ENCODE data around the gene ELMO1. TPM values are rescaled to one million over a fixed set of nuclear protein-coding genes. Genes with fewer than 3 reads are reported as not detected.

Gene ELMO1
- total RNA-seq, 1 experiment from 2014 or later = 1.1 TPM

DNA sequence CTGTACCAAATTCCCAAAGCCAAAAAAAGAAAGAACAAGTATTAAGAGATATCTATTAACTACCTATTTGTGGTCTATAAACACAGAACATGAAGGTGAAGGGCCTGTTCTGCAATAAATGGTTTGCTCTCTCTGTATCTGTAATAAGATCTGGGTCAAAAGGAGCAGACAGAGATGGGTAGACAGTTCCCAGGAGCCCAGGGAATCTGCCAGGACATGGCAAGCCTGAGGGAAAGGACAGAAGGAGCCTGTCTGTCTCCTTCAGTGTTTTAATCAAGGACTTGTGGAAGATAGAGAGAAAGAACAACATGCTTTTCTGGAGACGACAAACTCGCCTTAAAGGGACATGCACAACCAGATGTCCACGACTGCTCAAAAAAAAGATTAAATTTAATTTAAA lies 165.7 kb downstream of the ELMO1 start:
- Histone ChIP-seq H3K36me3 (ENCODE audit: control insufficient read depth in 1 of 2, insufficient read depth in 2 of 2, low read length in 2 of 2) (no peaks in the 10 kb centered on the region), H2AFZ (ENCODE audit: low read depth, low read length, poor library complexity, severe bottlenecking) (no peak overlapping the region), H4K20me1 (ENCODE audit: insufficient read depth) (no peaks in the 10 kb centered on the region), H3K27me3 (ENCODE audit: insufficient read depth, low read length) (no peaks in the 10 kb centered on the region), H3K4me1 (ENCODE audit: control insufficient read depth in 1 of 2, insufficient read depth in 2 of 2, low read length in 2 of 2) (no peaks in the 10 kb centered on the region), H3K9me2 (ENCODE audit: insufficient read depth) (no peaks in the 10 kb centered on the region), H3K9me3 (ENCODE audit: control insufficient read depth in 1 of 2, insufficient read depth in 1 of 2, low read depth in 1 of 2, low read length in 2 of 2) (no peaks in the 10 kb centered on the region), H3K4me3 (replicated peaks in 1 of 2; ENCODE audit: low read depth in 1 of 2, low read length in 2 of 2) (no peak overlapping the region), H3K27ac (ENCODE audit: low read depth, low read length) (no peak overlapping the region), H3K4me2 (ENCODE audit: low read length) (no peak overlapping the region), H3K79me2 (ENCODE audit: insufficient read depth, low read length) (no peaks in the 10 kb centered on the region), H3K9ac (ENCODE audit: low read length) (no peak overlapping the region)
- BruUV-seq (replicated peaks) = no TSS peak
- DNase-seq (ENCODE audit: low read depth, low spot score) = no peak
- POLR2A ChIA-PET = no interaction called here
- intact Hi-C loops (cut with micrococcal nuclease) = no loop called here
- no peak for TF ChIP-seq CBX3 (IDR thresholded peaks at IDR 0.05; ENCODE audit: low read depth)
- TF ChIP-seq, protein P1, sequence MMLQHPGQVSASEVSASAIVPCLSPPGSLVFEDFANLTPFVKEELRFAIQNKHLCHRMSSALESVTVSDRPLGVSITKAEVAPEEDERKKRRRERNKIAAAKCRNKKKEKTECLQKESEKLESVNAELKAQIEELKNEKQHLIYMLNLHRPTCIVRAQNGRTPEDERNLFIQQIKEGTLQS (IDR thresholded peaks at IDR 0.05) = no peak
- TF ChIP-seq FOSL1 (IDR thresholded peaks at IDR 0.05; ENCODE audit: low read depth) = no peak
- no peak for TF ChIP-seq TCF7L2 (IDR thresholded peaks at IDR 0.05; ENCODE audit: borderline replicate concordance, extremely low read depth, insufficient read depth, insufficient read length)
- TF ChIP-seq EGR1 (IDR thresholded peaks at IDR 0.05; ENCODE audit: low read depth) = no peak
- TF ChIP-seq, protein P2, sequence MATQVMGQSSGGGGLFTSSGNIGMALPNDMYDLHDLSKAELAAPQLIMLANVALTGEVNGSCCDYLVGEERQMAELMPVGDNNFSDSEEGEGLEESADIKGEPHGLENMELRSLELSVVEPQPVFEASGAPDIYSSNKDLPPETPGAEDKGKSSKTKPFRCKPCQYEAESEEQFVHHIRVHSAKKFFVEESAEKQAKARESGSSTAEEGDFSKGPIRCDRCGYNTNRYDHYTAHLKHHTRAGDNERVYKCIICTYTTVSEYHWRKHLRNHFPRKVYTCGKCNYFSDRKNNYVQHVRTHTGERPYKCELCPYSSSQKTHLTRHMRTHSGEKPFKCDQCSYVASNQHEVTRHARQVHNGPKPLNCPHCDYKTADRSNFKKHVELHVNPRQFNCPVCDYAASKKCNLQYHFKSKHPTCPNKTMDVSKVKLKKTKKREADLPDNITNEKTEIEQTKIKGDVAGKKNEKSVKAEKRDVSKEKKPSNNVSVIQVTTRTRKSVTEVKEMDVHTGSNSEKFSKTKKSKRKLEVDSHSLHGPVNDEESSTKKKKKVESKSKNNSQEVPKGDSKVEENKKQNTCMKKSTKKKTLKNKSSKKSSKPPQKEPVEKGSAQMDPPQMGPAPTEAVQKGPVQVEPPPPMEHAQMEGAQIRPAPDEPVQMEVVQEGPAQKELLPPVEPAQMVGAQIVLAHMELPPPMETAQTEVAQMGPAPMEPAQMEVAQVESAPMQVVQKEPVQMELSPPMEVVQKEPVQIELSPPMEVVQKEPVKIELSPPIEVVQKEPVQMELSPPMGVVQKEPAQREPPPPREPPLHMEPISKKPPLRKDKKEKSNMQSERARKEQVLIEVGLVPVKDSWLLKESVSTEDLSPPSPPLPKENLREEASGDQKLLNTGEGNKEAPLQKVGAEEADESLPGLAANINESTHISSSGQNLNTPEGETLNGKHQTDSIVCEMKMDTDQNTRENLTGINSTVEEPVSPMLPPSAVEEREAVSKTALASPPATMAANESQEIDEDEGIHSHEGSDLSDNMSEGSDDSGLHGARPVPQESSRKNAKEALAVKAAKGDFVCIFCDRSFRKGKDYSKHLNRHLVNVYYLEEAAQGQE (IDR thresholded peaks at IDR 0.05; ENCODE audit: low read depth) = no peak
- TF ChIP-seq EZH2 (IDR thresholded peaks at IDR 0.05) = no peak
- TF ChIP-seq POLR2A (IDR thresholded peaks at IDR 0.05; ENCODE audit: borderline replicate concordance, extremely low read depth, insufficient read depth, insufficient read length) = no peak
- ATAC-seq = no peak
- CTCF ChIA-PET = no interaction called here
- RAD21 ChIA-PET (ENCODE audit: low non-redundant PET in 1 of 2, low total read pairs in 2 of 2, uncharacterized antibody in 2 of 2, unreplicated experiment in 2 of 2) = no interaction called here
